ENCODE data around the gene STK16.

- TF ChIP-seq, protein P1, sequence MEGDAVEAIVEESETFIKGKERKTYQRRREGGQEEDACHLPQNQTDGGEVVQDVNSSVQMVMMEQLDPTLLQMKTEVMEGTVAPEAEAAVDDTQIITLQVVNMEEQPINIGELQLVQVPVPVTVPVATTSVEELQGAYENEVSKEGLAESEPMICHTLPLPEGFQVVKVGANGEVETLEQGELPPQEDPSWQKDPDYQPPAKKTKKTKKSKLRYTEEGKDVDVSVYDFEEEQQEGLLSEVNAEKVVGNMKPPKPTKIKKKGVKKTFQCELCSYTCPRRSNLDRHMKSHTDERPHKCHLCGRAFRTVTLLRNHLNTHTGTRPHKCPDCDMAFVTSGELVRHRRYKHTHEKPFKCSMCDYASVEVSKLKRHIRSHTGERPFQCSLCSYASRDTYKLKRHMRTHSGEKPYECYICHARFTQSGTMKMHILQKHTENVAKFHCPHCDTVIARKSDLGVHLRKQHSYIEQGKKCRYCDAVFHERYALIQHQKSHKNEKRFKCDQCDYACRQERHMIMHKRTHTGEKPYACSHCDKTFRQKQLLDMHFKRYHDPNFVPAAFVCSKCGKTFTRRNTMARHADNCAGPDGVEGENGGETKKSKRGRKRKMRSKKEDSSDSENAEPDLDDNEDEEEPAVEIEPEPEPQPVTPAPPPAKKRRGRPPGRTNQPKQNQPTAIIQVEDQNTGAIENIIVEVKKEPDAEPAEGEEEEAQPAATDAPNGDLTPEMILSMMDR (IDR thresholded peaks at IDR 0.05), result no peak
- TF ChIP-seq POLR2AphosphoS5 (IDR thresholded peaks at IDR 0.05), result no peak
- no peak for TF ChIP-seq POLR2A (IDR thresholded peaks at IDR 0.05)
These were observed 37.2 kb upstream of the STK16 start for GRCh38 chr2:219207884-219208740.

Data from breast epithelium (tissue), 3 donors.